ENCODE results near the gene MYO1E.
"Not testable (repeated sequence)": the region's sequence is repeated elsewhere in the genome, so short reads cannot be mapped to it uniquely, and the experiment has no call there.

The MYO1E gene

GRCh38 chr15:59185725-59186124 lies 186.9 kb downstream of the MYO1E start:
- DNase-seq, result no peak

GRCh38 chr15:59180945-59181600 lies 191.6 kb downstream of the MYO1E start:
- DNase-seq, result no peak

- DNase-seq, result no peak
These were observed 193.0 kb downstream of the MYO1E start for GRCh38 chr15:59179717-59180116.

- DNase-seq, result peak; percentile 54
These were observed 194.4 kb downstream of the MYO1E start for GRCh38 chr15:59178151-59178695.

GRCh38 chr15:59177317-59177660 lies 195.4 kb downstream of the MYO1E start:
- no peak for DNase-seq

GRCh38 chr15:59176653-59177316 lies 195.9 kb downstream of the MYO1E start:
- DNase-seq, result no peak

- DNase-seq, result peak; percentile 70
These were observed 197.5 kb downstream of the MYO1E start for GRCh38 chr15:59174835-59175831.

GRCh38 chr15:59174151-59174834 lies 198.4 kb downstream of the MYO1E start:
- no peak for DNase-seq

- DNase-seq, result no peak
These were observed 199.5 kb downstream of the MYO1E start for GRCh38 chr15:59173194-59173593.

- DNase-seq, result no peak
These were observed 200.3 kb downstream of the MYO1E start for GRCh38 chr15:59172289-59172901.

- no peak for DNase-seq
These were observed 201.6 kb downstream of the MYO1E start for GRCh38 chr15:59171067-59171397.

GRCh38 chr15:59170295-59171066 lies 202.2 kb downstream of the MYO1E start:
- peak; percentile 57 for DNase-seq

- no peak for DNase-seq
These were observed 203.4 kb downstream of the MYO1E start for GRCh38 chr15:59169251-59169708.

- no peak for DNase-seq
These were observed 204.1 kb downstream of the MYO1E start for GRCh38 chr15:59168536-59168935.

- no peak for DNase-seq
These were observed 205.9 kb downstream of the MYO1E start for GRCh38 chr15:59166601-59167265.

GRCh38 chr15:59166166-59166565 lies 206.5 kb downstream of the MYO1E start:
- DNase-seq, result no peak

GRCh38 chr15:59165726-59166125 lies 206.9 kb downstream of the MYO1E start:
- peak; percentile 4 for DNase-seq

GRCh38 chr15:59162080-59162479 lies 210.6 kb downstream of the MYO1E start:
- not testable (repeated sequence) for DNase-seq

GRCh38 chr15:59160880-59161593 lies 211.6 kb downstream of the MYO1E start:
- no peak for DNase-seq

- no peak for DNase-seq
These were observed 213.5 kb downstream of the MYO1E start for GRCh38 chr15:59159210-59159609.

Measured in NCI-H774 (cell line).